Stimulated activated effector memory CD8-positive, alpha-beta T cell treated with anti-CD3 and anti-CD28 coated beads, Interleukin-12 subunit alpha, Interleukin-12 subunit beta, amount 100 ng/mL, for 72 hours (primary cell): Measurements from ENCODE around the gene TSKU.
"Not testable (repeated sequence)": the region's sequence is repeated elsewhere in the genome, so short reads cannot be mapped to it uniquely, and the experiment has no call there.

ENCODE experiments used
- ATAC-seq: fragments of 150-1000 bp; cut with Tn5 transposase; 2 replicates; pipeline ENCODE4 v1.10.0; 2021
- DNase-seq, 2 donors: peaks; one replicate each; pipeline ENCODE4 v3.0.0; 2021 to 2022; ENCODE audit warnings: low spot score in 2 of 2
- H3K27ac Mint-ChIP-seq: one replicate; pipeline ENCODE4 v1.8.0; 2022; ENCODE audit warnings: mild to moderate bottlenecking, mixed read lengths
- H3K36me3 Mint-ChIP-seq: one replicate; pipeline ENCODE4 v1.8.0; 2022; ENCODE audit warnings: mild to moderate bottlenecking, mixed read lengths
- H3K4me1 Mint-ChIP-seq: one replicate; pipeline ENCODE4 v1.8.0; 2022; ENCODE audit warnings: mixed read lengths
- H3K4me3 Mint-ChIP-seq: one replicate; pipeline ENCODE4 v1.8.0; 2022; ENCODE audit warnings: mild to moderate bottlenecking, mixed read lengths
- H3K9me3 Mint-ChIP-seq: one replicate; pipeline ENCODE4 v1.8.0; 2022; ENCODE audit warnings: mixed read lengths

Gene TSKU

DNA sequence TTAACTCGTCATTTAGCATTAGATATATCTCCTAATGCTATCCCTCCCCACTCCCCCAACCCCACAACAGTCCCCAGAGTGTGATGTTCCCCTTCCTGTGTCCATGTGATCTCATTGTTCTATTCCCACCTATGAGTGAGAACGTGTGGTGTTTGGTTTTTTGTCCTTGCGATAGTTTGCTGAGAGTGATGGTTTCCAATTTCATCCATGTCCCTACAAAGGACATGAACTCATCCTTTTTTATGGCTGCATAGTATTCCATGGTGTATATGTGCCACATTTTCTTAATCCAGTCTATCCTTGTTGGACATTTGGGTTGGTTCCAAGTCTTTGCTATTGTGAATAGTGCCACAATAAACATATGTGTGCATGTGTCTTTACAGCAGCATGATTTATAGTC is 43.4 kb downstream of the TSKU start:
- not testable (repeated sequence) for ATAC-seq, H3K36me3 Mint-ChIP-seq, H3K9me3 Mint-ChIP-seq, H3K4me3 Mint-ChIP-seq, H3K27ac Mint-ChIP-seq, DNase-seq
- H3K4me1 Mint-ChIP-seq: peaks cover 21% of the 10 kb centered on the region

DNA sequence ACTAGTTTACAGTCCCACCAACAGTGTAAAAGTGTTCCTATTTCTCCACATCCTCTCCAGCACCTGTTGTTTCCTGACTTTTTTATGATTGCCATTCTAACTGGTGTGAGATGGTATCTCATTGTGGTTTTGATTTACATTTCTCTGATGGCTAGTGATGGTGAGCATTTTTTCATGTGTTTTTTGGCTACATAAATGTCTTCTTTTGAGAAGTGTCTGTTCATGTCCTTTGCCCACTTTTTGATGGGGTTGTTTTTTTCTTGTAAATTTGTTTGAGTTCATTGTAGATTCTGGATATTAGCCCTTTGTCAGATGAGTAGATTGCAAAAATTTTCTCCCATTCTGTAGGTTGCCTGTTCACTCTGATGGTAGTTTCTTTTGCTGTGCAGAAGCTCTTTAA is 43.8 kb downstream of the TSKU start:
- not testable (repeated sequence) for H3K4me3 Mint-ChIP-seq, H3K36me3 Mint-ChIP-seq, H3K9me3 Mint-ChIP-seq, DNase-seq, ATAC-seq, H3K27ac Mint-ChIP-seq
- peaks cover 21% of the 10 kb centered on the region for H3K4me1 Mint-ChIP-seq

DNA sequence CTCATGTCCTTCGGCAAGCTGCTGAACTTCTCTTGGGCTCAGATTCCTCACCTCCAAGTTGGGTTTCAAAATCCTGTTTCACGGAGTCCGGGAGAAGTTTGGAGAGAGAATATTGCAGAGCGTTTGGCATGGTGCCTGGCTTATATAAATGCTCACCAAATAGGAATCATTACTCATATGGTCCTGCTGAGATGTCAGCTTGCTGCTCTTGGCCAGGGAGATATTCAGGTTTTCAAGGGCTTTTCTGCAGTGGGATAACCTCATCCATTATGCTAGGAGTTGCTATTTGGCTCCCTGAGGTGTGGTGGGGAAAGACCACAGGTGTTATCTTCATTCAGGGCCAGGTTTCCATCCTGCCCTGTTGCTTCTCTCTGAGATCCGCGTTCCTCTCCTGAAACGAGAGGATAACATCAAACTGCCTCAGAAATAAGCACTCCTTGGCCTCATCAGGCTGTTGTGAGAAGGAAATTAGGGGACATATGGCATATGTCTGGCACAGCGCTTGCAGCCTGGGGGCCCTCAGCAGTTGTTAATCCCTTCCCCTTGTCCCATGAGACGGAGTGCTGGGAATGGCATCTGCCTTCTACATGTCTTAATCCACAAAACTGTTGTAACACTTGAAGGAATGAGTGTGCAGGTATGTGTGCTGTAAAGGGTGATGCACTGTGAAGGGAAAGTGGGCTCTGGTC is 47.6 kb downstream of the TSKU start:
- DNase-seq (no peak), ATAC-seq (no peak)
- Mint-ChIP-seq H3K36me3 (no peaks in the 10 kb centered on the region), H3K4me3 (no peak overlapping the region), H3K4me1 (peaks cover under 1% of the 10 kb centered on the region), H3K27ac (no peak overlapping the region), H3K9me3 (no peaks in the 10 kb centered on the region)

DNA sequence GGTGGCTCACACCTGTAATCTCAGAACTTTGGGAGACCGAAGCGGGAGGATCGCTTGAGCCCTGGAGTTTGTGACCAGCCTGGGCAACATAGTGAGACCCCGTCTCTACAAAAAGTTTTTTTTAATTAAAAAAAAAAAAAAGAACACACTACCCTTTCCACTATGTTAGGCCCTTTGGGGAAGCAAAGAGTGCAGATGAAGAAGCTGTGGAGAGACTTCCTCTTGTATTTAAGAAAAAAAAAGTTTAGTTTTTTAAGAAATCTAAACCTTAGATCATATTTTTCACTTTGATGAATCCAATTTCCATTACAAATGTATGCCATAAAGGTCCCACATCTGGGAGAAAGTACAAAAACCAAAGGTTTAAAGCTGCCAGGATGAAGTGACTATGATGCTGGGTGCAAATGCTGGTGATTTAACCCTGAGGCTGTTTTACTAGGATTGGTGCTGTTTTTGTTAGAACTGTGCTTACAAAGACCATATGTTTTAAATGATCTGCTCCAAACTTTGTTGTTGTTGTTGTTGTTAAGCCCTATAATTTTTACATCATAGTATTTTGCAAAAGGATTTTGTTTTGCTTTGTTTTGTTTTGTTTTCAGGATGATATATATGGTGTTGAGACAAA is 48.6 kb downstream of the TSKU start:
- no peak overlapping the region for H3K4me3 Mint-ChIP-seq
- no peak overlapping the region for H3K27ac Mint-ChIP-seq
- ATAC-seq: no peak
- H3K9me3 Mint-ChIP-seq: no peaks in the 10 kb centered on the region
- no peaks in the 10 kb centered on the region for H3K36me3 Mint-ChIP-seq
- DNase-seq: no peak
- H3K4me1 Mint-ChIP-seq: no peaks in the 10 kb centered on the region

DNA sequence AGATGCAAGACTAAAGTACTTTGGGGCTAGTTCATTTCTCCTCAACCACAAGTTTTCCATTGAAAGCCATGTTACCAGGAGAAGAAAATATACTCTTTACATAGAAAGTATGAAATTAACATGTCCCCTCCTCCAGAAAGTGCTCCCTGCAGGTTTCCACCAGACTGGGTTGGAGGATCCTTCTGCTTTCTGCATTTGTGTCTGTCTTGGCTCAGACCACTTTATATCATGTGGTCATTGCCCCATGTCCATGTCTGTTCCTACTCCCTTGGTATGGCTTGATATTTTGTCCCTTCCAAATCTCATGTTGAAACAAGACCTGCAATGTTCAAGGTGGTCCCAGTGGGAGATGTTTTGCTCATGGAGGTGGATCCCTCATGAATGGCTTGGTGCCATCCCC is 49.2 kb downstream of the TSKU start:
- no peak overlapping the region for H3K4me3 Mint-ChIP-seq
- no peaks in the 10 kb centered on the region for H3K9me3 Mint-ChIP-seq
- ATAC-seq: no peak
- no peak overlapping the region for H3K27ac Mint-ChIP-seq
- H3K4me1 Mint-ChIP-seq: no peaks in the 10 kb centered on the region
- DNase-seq: no peak
- H3K36me3 Mint-ChIP-seq: no peaks in the 10 kb centered on the region

DNA sequence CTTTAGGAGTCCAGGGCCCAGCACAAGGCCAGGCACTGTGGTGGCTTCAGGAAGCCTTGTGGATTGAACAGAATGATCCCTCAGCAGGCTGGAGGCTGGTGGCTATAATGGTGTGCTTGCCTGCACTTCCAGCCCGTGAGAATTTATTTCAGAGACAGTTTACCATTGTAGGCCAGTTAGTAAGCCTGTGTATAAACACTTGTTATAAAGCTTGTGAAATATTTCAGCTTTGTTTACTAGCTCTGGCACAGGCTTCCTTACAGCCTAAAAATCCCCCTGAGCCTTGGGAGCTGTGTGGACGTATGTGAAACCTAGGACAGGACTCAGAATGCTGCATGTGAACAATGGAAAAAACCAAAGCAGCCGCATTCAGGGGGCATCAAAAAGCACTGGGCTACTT is 51.0 kb downstream of the TSKU start:
- Mint-ChIP-seq H3K4me3 (no peak overlapping the region), H3K27ac (no peak overlapping the region), H3K9me3 (no peaks in the 10 kb centered on the region), H3K4me1 (no peaks in the 10 kb centered on the region), H3K36me3 (no peaks in the 10 kb centered on the region)
- DNase-seq (no peak), ATAC-seq (no peak)

DNA sequence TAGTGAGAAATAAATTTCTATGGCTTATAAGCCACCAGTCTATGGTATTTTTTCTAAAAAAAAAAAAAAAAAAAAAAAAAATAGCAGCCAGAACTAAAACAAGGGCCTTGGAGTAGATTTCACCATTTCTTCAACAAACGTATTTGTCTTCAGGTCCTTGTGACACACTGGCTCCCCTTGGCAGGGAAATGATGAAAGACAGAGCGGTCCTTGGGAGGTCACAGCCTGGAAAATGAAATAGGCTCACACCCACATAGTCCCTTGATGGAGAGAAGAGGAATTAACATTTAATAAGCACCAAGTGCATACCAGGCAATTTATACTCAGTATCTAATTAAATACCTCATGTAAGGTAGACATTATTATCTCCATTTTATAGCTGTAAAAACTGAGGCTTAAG is 51.9 kb downstream of the TSKU start:
- ATAC-seq (no peak), DNase-seq (no peak)
- Mint-ChIP-seq H3K4me1 (no peaks in the 10 kb centered on the region), H3K36me3 (no peaks in the 10 kb centered on the region), H3K9me3 (no peaks in the 10 kb centered on the region), H3K4me3 (no peak overlapping the region), H3K27ac (no peak overlapping the region)

DNA sequence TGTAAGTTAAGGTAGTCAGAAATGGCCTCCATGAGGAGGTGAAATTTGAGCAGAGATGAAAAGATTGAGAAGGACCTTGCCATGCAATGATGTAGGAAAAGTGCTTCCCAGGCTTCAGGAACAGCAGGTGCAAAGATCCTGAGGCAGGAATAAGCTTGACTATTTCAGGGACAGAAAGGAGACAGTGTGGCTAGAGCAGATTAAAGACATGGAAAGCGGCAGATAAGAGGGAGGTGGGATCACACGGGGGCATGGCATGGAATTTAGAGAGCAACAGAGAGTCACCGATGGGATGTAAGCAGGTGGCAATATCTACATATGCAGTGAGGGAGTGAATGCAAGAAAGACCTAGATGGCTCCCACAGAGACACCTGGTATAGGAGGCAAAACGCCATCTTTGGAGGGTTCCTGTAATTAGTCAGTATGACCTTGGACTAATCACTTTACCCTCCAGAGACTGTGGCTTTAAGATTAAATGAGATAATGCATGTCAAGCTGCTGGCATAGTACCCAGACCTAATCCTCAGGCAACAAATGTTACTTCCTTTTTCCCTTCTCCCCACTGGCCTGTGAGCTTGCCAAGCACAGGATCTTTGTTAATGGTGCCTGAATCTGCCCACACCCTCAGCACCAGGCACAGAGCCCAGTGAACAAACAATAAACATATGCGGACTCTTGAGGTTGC is 52.9 kb downstream of the TSKU start:
- no peaks in the 10 kb centered on the region for H3K4me1 Mint-ChIP-seq
- no peaks in the 10 kb centered on the region for H3K9me3 Mint-ChIP-seq
- no peak for DNase-seq
- no peaks in the 10 kb centered on the region for H3K36me3 Mint-ChIP-seq
- no peak overlapping the region for H3K27ac Mint-ChIP-seq
- ATAC-seq: no peak
- no peak overlapping the region for H3K4me3 Mint-ChIP-seq

DNA sequence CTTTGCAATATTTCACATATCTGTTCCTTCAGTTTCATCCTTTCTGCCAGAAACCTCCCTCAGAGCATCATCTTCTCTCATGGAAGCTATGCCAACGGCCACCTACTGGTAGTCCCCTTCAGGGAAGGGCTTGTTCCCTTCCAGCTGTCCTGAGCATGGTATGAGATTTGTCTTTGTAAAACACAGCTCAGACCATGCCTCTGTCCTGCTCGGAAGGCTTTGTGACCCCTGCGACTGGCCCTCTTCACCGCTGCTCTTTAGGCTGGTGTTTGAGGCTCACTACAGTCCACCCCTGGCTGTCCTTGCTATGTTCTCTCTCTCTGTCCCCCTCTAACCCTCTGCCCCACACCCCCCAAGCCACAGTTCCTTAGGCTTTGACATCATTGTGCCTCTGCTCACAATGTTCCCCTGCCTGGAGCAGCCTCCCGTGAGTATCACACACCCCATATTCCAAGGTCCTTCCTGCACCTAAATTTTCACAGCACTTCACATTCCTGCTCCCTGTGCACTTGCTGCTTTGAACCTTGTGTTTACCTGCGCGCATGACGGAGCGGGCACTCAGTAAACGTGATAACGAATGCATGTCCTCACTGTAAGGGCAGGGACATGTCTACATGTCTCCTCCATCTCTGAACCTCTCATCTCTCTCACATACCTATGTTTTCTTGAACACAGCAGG is 53.6 kb downstream of the TSKU start:
- no peaks in the 10 kb centered on the region for H3K9me3 Mint-ChIP-seq
- DNase-seq: no peak
- H3K4me1 Mint-ChIP-seq: no peaks in the 10 kb centered on the region
- no peak overlapping the region for H3K27ac Mint-ChIP-seq
- peak; percentile 36 for ATAC-seq
- no peak overlapping the region for H3K4me3 Mint-ChIP-seq
- H3K36me3 Mint-ChIP-seq: no peaks in the 10 kb centered on the region

DNA sequence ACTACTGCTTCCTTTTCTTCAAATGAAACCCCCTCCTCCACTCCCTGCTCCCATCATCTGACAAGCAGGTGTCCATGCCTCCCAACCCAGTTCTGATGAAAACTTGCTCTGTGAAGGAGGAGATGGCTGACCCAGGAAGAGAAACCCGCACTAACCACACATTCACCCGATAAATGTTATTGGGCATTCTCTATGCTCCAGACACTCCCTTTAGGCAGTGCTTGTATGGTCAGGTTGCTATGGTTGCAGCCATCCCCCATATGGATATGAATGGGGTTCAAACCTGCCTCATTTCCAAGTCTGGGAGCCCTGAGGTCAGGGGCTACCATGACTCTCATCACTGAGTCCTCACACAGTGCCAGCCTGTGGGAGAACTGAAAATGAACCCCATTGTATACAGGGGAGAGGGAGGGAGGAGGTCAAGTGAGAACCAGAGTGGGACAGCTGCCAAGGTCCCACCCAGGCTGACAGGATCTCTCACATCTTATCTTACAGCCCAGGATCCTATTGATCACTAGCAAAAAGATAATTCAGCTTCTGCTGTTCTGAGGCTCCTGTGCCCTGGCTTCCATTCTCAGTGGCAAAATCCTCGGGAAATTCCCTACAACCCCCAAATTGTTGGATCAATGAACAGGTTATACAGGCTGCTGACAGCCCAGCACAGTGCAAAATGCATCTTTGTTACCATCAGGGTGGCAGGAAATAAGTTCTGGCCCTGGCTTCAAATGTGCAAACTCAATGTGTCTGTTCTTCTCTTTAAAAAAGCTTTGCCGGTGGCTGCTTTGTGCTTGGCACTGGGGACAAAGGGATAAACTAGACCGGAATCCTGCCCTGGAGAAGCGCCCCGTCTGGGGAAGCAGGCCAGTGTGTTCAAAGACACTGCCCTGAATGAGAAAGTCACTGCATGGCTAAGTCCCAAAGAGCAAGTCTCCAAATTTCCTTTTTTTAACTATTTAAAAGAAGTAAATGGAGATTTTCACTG is 54.8 kb downstream of the TSKU start:
- Mint-ChIP-seq H3K9me3 (no peaks in the 10 kb centered on the region), H3K4me3 (no peak overlapping the region)

DNA sequence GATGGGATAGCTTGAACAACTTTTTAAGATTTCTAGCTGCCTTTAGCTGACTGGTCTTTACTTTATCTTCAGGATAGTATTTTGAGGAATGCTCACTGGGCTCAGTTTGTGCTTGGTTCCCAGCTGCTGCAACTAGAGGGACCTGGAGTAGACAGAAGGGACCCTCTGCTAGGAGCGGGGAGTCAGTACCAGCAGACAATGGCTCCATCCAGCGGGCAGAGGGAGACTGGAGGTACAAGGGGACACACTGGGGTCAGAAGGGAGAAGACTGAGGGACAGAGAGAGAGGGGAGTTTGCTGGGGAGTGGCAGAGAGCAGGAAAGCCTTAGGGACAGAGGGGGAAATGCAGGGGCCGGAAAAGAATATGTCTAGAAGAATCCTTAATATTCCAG is 55.5 kb downstream of the TSKU start:
- Mint-ChIP-seq H3K36me3 (no peaks in the 10 kb centered on the region), H3K4me1 (no peaks in the 10 kb centered on the region), H3K9me3 (no peaks in the 10 kb centered on the region), H3K27ac (no peak overlapping the region), H3K4me3 (no peak overlapping the region)
- ATAC-seq (no peak), DNase-seq (no peak)

More for the DNA sequence above, 54.8 kb downstream of the TSKU start:
- no peaks in the 10 kb centered on the region for H3K36me3 Mint-ChIP-seq
- ATAC-seq (peak; percentile 47), DNase-seq (no peak)
- H3K27ac Mint-ChIP-seq: no peak overlapping the region
- H3K4me1 Mint-ChIP-seq: no peaks in the 10 kb centered on the region

DNA sequence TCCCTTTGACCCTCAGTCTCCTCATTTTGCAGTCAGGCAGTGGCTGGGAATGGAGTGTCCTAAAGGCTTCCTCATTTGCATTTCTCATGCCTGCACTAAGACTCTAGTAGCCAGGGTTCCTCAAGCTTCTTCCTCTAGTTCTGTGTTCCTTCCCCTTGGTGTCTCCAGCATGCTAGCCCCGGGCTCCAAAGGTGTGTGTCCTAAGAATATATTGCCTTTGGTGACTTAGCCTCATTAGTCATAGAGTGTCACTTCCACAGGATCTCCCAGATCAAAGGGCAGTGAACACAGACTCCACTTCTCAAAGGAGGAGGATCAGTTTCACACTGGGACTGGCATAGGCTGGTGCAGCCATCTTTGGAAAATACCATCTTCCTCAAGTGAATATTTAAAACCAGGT is 56.2 kb downstream of the TSKU start:
- H3K36me3 Mint-ChIP-seq: no peaks in the 10 kb centered on the region
- no peak for ATAC-seq
- H3K4me1 Mint-ChIP-seq: no peaks in the 10 kb centered on the region
- H3K4me3 Mint-ChIP-seq: no peak overlapping the region
- DNase-seq: no peak
- H3K27ac Mint-ChIP-seq: no peak overlapping the region
- H3K9me3 Mint-ChIP-seq: no peaks in the 10 kb centered on the region

DNA sequence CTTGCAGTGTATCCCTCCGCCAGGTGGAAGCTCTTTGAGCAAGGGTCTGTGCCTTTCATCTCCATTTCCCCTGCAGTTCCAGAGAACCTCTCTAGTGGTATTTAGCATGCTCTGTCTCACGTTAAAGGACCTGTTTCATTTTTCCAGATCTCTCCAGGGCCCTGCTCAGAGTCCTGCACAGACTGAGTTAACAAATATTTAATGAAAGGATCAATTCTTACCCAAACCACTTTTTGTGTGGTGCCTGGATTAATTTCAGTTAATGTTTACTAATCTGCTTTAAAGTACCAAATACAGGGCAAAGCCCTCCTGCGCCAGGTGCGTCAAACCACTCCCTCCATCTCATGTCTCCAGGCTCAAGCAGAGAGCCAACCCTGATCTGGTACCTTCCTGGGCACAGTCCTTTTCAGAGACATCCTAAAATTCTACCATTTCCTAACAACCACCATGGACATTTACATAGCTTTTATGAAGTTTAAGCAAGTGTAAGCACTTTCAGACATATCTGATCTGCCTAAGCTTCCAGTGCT is 58.8 kb downstream of the TSKU start:
- Mint-ChIP-seq H3K9me3 (no peaks in the 10 kb centered on the region), H3K36me3 (no peaks in the 10 kb centered on the region), H3K4me1 (no peaks in the 10 kb centered on the region), H3K27ac (no peak overlapping the region), H3K4me3 (no peak overlapping the region)
- ATAC-seq (no peak), DNase-seq (no peak)

DNA sequence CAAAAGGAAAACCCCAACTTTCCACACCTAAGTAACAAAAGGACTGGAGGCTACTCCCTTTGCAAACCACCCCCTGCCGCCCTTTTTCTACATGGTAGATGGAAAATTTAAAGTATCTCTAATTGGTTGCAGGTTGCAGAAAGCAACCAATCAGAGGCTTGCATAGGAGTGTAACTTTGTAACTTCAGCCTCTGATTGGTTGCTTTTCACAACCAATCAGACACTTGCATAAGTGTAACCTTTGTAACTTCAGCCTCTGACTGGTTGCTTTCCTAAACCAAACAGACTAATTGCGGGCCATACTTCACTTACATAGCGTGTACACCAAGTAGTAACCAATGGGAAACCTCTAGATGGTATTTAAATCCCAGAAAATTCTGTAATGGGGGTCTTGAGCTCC is 60.8 kb downstream of the TSKU start:
- Mint-ChIP-seq H3K27ac (no peak overlapping the region), H3K4me3 (no peak overlapping the region), H3K4me1 (no peaks in the 10 kb centered on the region), H3K9me3 (no peaks in the 10 kb centered on the region), H3K36me3 (no peaks in the 10 kb centered on the region)
- DNase-seq (no peak), ATAC-seq (no peak)

DNA sequence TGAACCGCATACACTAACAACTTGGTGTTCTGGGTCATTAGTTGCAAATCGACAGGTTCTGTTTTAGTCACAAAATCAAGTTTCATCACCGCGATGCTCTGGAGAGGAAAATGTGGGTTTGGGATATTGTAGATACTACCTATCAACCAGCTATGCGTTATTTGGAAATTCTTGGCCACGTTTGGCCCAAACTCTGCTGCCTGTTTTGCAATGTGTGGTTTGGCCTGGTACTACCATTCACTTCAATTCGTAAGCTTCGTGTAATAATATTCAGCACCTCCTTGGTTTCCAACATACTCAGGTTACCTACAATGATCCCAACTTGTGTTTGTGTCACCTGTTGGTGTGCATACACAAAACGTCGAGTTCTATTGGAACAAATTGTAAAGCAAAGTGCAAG is 61.4 kb downstream of the TSKU start:
- Mint-ChIP-seq H3K9me3 (no peaks in the 10 kb centered on the region), H3K4me3 (no peak overlapping the region), H3K36me3 (no peaks in the 10 kb centered on the region), H3K4me1 (no peaks in the 10 kb centered on the region), H3K27ac (no peak overlapping the region)
- no peak for ATAC-seq
- no peak for DNase-seq
